Measurements from ENCODE around the gene ZNF609. TPM values are rescaled to one million over a fixed set of nuclear protein-coding genes. Genes with fewer than 3 reads are reported as not detected.

The ZNF609 gene
- total RNA-seq, 4 donors from 2014 or later = 38.3 to 53.7 (median 45.3) TPM

GRCh38 chr15:64651601-64652191, 191.3 kb downstream of the ZNF609 start:
- Histone ChIP-seq H3K4me3 (no peak overlapping the region), H3K27ac (replicated peaks in 1 of 4) (no peak overlapping the region), H3K4me1 (peaks cover 0 to 28% (median 10%) of the 10 kb centered on the region in 4 donors), H3K36me3 (no peaks in the 10 kb centered on the region), H3K27me3 (no peaks in the 10 kb centered on the region), H3K9me3 (no peaks in the 10 kb centered on the region)
- intact Hi-C loops (cut with DNase I) = no loop called here
- no peak for TF ChIP-seq POLR2A (IDR thresholded peaks at IDR 0.05; ENCODE audit: low read depth)
- no peak for TF ChIP-seq EP300 (IDR thresholded peaks at IDR 0.05)
- no peak for TF ChIP-seq POLR2AphosphoS5 (IDR thresholded peaks at IDR 0.05)
- TF ChIP-seq CTCF (IDR thresholded peaks at IDR 0.05) = no peak
- WGBS = 75% methylated on average over 4 of the region's 4 CpGs
- no peak for DNase-seq (ENCODE audit: extremely low spot score)

- no peaks in the 10 kb centered on the region for H3K27me3 ChIP-seq
- H3K36me3 ChIP-seq = peaks cover 0 to 6% (median 0%) of the 10 kb centered on the region in 4 donors
- 65% methylated on average over 3 of the region's 3 CpGs for WGBS
- H3K9me3 ChIP-seq = no peaks in the 10 kb centered on the region
- TF ChIP-seq EP300 (IDR thresholded peaks at IDR 0.05) (no peak), POLR2AphosphoS5 (IDR thresholded peaks at IDR 0.05) (no peak), POLR2A (IDR thresholded peaks at IDR 0.05; ENCODE audit: low read depth) (no peak), CTCF (IDR thresholded peaks at IDR 0.05) (peak; percentile 29 to 43 (median 36))
- DNase-seq (ENCODE audit: extremely low spot score) = no peak
- peaks cover 0 to 28% (median 10%) of the 10 kb centered on the region in 4 donors for H3K4me1 ChIP-seq
- no peak overlapping the region for H3K4me3 ChIP-seq
- intact Hi-C loops (cut with DNase I) = no loop called here
- H3K27ac ChIP-seq (replicated peaks in 1 of 4) = no peak overlapping the region
Measured at GRCh38 chr15:64653757-64654156, 193.4 kb downstream of the ZNF609 start.

- Histone ChIP-seq H3K4me3 (no peak overlapping the region), H3K27ac (replicated peaks in 1 of 4) (no peak overlapping the region), H3K4me1 (peaks cover 0 to 25% (median 9%) of the 10 kb centered on the region in 4 donors), H3K36me3 (peaks cover 0 to 6% (median 0%) of the 10 kb centered on the region in 4 donors), H3K27me3 (no peaks in the 10 kb centered on the region), H3K9me3 (no peaks in the 10 kb centered on the region)
- TF ChIP-seq CTCF (IDR thresholded peaks at IDR 0.05) (no peak), POLR2AphosphoS5 (IDR thresholded peaks at IDR 0.05) (no peak), POLR2A (IDR thresholded peaks at IDR 0.05; ENCODE audit: low read depth) (no peak), EP300 (IDR thresholded peaks at IDR 0.05) (no peak)
- DNase-seq (ENCODE audit: extremely low spot score) = no peak
- intact Hi-C loops (cut with DNase I) = no loop called here
- WGBS = 85% methylated on average over 2 of the region's 2 CpGs
Measured at GRCh38 chr15:64656508-64656907, 196.1 kb downstream of the ZNF609 start.

GRCh38 chr15:64665179-64665578, 204.8 kb downstream of the ZNF609 start:
- TF ChIP-seq POLR2A (IDR thresholded peaks at IDR 0.05; ENCODE audit: low read depth) (no peak), CTCF (IDR thresholded peaks at IDR 0.05) (no peak), POLR2AphosphoS5 (IDR thresholded peaks at IDR 0.05) (no peak), EP300 (IDR thresholded peaks at IDR 0.05) (no peak)
- Histone ChIP-seq H3K27ac (replicated peaks in 1 of 4) (no peak overlapping the region), H3K4me1 (peaks cover 0 to 22% (median 18%) of the 10 kb centered on the region in 4 donors), H3K9me3 (no peaks in the 10 kb centered on the region), H3K36me3 (peaks cover 0 to 2% (median 0%) of the 10 kb centered on the region in 4 donors), H3K4me3 (no peak overlapping the region), H3K27me3 (no peaks in the 10 kb centered on the region)
- DNase-seq (ENCODE audit: extremely low spot score) = no peak
- intact Hi-C loops (cut with DNase I) = no loop called here
- 88% methylated on average over 1 of the region's 1 CpG for WGBS

GRCh38 chr15:64667736-64668161, 207.4 kb downstream of the ZNF609 start:
- Histone ChIP-seq H3K27ac (replicated peaks in 1 of 4) (no peak overlapping the region), H3K27me3 (no peaks in the 10 kb centered on the region), H3K9me3 (no peaks in the 10 kb centered on the region), H3K4me1 (peaks cover 0 to 22% (median 18%) of the 10 kb centered on the region in 4 donors), H3K36me3 (peaks cover 0 to 8% (median 0%) of the 10 kb centered on the region in 4 donors), H3K4me3 (no peak overlapping the region)
- intact Hi-C loops (cut with DNase I) = no loop called here
- DNase-seq (ENCODE audit: extremely low spot score) = no peak
- no peak for TF ChIP-seq POLR2A (IDR thresholded peaks at IDR 0.05; ENCODE audit: low read depth)
- no peak for TF ChIP-seq POLR2AphosphoS5 (IDR thresholded peaks at IDR 0.05)
- TF ChIP-seq EP300 (IDR thresholded peaks at IDR 0.05) = no peak
- TF ChIP-seq CTCF (IDR thresholded peaks at IDR 0.05) = no peak
- 18% methylated on average over 1 of the region's 1 CpG for WGBS
